Activated CD4-positive, alpha-beta T cell treated with anti-CD3 and anti-CD28 coated beads, Interleukin-2, Interleukin-4, amounts not matched to agents 100 ng/mL and 50 ng/mL, durations not matched to agents 16 hours and 8 hours (primary cell): ENCODE measurements around the gene MED10.
"Not testable (repeated sequence)": the region's sequence is repeated elsewhere in the genome, so short reads cannot be mapped to it uniquely, and the experiment has no call there.

Experiments used
- DNase-seq: peaks from one replicate; pipeline ENCODE4 v3.0.0-alpha.2; 2020; ENCODE audit warnings: low spot score

MED10 gene

DNA sequence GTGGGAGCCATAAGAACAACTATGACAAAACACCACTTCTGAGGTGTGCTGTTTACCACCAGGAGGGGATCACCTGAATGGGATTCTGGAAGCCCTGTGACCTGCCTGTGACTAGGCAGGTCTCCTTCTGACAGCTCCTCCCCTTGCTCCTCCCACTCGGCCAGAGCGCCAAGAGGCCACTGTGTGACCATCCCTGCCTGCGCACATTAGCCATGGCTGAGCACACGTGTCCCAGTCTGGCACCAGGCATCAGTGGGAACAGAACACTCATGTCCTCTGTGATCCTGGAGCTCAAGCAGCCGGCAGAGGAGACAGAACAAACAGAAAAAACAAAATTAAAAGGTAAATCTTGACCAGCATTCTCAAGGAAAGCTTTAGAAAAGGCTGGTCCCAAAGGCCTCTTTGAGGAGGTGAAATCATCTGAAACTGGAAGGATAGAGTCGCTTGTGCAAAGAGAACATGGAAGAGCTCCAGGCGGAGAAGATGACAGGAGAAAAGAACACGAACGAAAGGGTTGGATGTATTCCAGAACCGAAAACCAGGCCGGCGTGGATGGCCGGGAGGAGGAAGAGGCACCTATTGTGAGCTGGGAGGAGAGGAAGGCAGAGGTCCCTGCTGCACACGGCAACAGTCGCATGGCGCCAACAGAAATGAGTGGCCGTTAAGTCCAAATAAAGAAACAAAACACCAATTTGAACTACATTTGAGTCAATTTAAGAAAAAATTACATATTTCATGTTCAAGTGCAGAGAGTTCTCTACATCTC, 5.1 kb downstream of the MED10 start:
- DNase-seq: no peak

- DNase-seq: no peak
These were observed 5.9 kb downstream of the MED10 start for GRCh38 chr5:6372251-6373080.

GRCh38 chr5:6371079-6371810, 7.1 kb downstream of the MED10 start:
- no peak for DNase-seq

DNA sequence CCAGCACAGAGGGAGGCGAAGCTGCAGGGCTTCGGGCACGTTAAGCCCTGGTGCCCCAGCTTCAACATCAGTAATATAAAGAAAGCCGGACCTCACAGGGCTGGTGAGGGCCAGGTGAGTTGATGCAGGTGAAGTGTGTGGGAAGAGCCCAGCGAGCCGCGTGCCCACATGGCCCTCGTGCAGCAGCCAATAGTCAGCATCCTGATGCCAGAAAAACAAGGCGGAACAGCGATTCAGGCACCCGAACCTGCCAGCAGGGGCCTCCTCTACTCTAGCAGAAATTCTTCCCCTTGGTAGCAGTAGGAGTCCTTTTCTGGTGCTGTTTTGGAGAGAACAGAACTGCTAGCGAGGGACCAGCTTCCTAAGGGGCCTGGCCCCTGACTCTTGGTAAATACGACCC, 7.8 kb downstream of the MED10 start:
- DNase-seq: no peak

DNA sequence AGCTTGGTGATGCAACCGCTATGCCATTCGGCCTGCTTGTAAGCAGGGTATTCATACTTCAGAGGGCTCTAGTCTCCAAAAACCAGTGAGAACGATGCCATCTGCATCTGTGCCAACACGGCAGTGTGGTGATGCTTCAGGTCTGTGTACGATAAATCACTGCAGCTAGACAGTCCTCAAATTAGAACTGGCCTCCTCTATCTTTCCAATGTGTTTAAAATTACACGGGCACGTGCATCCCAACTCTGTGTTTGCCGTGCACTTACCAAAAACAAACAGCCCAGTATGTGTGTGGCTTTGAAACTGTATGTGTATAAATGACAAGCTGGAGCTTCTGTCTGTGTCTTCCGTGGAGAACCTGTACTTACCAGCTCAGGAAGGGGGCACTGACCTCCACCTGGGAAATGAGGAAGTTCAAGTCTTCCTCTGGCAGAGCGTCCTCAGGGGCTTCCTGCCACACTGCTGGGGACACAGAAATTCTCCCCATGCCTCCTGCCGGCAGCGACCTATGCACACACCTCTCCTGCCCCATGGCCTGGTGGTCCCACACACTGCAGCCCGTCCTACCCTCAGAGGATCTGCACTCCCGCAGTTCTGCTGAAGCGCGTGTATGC, 12.3 kb downstream of the MED10 start:
- no peak for DNase-seq

- no peak for DNase-seq
These were observed 13.0 kb downstream of the MED10 start for GRCh38 chr5:6365142-6365976.

GRCh38 chr5:6363454-6364011, 14.8 kb downstream of the MED10 start:
- not testable (repeated sequence) for DNase-seq

DNA sequence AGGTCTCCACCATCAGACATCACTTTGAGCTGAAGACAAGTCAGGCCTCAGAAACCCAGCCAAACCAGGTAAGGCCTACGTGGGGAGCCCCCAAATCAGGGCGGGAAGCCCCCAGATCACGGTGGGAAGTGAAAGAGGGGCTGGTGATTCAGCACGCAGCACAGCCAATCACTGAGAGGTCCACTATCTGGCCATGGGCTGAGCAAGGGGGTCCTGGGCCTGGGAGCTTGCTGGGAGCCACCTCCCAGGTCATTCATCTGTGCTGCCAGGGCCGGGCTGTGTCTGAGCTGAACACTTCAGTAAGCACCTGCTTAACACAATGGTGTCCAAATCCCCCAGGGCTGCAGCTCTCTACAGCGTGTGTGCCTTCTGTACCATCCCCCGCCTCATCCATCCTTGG, 15.5 kb downstream of the MED10 start:
- DNase-seq: no peak

DNA sequence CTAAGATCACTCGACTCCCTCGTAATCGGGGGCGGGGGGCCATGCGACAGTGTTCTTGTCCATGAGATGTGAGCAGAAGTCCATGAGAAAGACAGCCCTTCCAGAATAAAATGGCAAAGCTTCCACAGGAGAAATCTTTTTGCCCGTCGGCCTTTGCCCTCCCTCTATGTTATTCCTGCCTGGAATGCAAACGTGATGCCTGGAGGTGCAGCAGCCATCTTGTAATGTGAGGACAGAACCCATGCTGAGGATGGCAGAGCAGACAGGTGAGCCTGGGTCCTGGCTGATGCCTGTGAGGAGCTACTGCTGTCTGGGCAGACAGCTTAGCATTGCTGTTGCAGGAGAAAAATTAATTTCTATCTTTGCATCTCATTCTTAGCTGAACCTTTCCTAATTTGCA, 17.2 kb downstream of the MED10 start:
- DNase-seq: no peak

- DNase-seq: no peak
These were observed 17.8 kb downstream of the MED10 start for GRCh38 chr5:6360323-6361072.

DNA sequence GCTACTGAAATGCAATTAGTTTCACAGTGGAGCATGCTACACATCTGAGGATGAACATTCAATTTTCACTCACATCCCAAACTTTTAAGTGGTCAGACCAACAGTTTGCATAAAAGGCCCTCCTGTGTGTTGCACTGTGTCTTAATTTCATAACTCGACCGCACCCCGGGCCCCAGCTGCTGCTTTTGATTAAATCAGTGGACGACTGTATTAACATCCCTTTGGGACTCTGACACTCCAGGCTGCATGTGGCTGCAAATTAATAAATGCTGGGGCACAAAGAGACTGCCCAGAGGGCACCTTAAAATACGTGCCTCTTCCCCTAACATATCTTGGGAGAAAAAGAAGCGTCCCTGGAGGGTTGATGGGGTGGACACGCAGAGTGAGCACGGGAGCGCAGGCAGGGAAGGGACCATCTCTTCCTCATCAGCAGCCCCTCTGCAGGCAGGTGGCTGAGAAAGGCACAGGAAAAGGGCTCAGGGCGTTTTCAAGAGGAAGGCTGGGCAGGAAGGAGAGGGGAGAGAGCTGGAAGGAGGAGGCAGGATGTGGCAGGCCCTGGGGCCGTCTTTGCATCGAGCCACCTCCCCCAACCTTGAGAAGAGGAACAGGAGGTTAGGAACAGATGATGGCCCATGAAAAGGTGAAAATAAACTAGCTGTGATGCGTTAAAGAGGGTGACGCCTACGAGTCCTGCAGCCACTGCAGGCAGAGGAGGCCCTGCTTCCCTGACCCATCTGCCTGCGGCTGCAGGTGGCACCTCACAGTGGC, 18.6 kb downstream of the MED10 start:
- no peak for DNase-seq

GRCh38 chr5:6358434-6358820, 19.9 kb downstream of the MED10 start:
- DNase-seq: no peak

- not testable (repeated sequence) for DNase-seq
These were observed 20.4 kb downstream of the MED10 start for GRCh38 chr5:6357817-6358433.

GRCh38 chr5:6356578-6357164, 21.7 kb downstream of the MED10 start:
- no peak for DNase-seq

GRCh38 chr5:6355294-6355693, 23.1 kb downstream of the MED10 start:
- DNase-seq: no peak

GRCh38 chr5:6354848-6355247, 23.5 kb downstream of the MED10 start:
- DNase-seq: no peak

GRCh38 chr5:6353602-6354302, 24.6 kb downstream of the MED10 start:
- no peak for DNase-seq
